ENCODE results near the gene PPIL4. TPM values are rescaled to one million over a fixed set of nuclear protein-coding genes. Genes with fewer than 3 reads are reported as not detected.

PPIL4 gene
- total RNA-seq, 2 experiments from 2014 or later: 51.8 to 53.5 TPM

DNA sequence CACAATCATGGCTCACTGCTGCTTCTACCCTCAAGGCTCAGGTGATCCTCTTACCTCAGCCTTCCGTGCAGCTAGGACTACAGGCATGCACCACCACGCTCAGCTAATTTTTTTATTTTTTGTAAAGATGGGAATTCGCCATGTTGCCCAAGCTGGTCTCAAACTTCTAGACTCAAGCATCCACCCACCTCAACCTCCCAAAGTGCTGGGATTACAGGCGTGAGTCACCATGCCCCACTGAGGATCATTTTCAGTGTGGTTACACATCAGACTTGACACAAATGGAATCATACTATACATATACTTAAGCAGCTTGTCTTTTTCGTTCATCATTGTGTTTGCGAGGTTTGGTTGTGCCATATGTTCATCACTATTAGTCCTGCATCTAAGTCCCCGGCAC lies 87.6 kb downstream of the PPIL4 start:
- TF ChIP-seq, protein P1, sequence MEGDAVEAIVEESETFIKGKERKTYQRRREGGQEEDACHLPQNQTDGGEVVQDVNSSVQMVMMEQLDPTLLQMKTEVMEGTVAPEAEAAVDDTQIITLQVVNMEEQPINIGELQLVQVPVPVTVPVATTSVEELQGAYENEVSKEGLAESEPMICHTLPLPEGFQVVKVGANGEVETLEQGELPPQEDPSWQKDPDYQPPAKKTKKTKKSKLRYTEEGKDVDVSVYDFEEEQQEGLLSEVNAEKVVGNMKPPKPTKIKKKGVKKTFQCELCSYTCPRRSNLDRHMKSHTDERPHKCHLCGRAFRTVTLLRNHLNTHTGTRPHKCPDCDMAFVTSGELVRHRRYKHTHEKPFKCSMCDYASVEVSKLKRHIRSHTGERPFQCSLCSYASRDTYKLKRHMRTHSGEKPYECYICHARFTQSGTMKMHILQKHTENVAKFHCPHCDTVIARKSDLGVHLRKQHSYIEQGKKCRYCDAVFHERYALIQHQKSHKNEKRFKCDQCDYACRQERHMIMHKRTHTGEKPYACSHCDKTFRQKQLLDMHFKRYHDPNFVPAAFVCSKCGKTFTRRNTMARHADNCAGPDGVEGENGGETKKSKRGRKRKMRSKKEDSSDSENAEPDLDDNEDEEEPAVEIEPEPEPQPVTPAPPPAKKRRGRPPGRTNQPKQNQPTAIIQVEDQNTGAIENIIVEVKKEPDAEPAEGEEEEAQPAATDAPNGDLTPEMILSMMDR (IDR thresholded peaks at IDR 0.05): no peak
- H3K36me3 Mint-ChIP-seq (ENCODE audit: low read depth): peaks cover 81% of the 10 kb centered on the region
- H3K9me3 Mint-ChIP-seq: no peaks in the 10 kb centered on the region
- peaks cover 6% of the 10 kb centered on the region for H3K4me1 Mint-ChIP-seq (ENCODE audit: low read depth)
- CTCF ChIA-PET: no interaction called here
- peaks cover 86% of the 10 kb centered on the region for H3K36me3 ChIP-seq (ENCODE audit: insufficient read depth, low read length)
- DNase-seq: no peak
- no peak overlapping the region for H3K27ac Mint-ChIP-seq
- H3K4me3 ChIP-seq (ENCODE audit: low read length): no peak overlapping the region
- no peaks in the 10 kb centered on the region for H3K27me3 ChIP-seq (ENCODE audit: control insufficient read depth in 1 of 2, insufficient read depth in 2 of 2, low read length in 2 of 2)
- ATAC-seq (ENCODE audit: poor library complexity): no peak
- no peaks in the 10 kb centered on the region for H3K9me3 ChIP-seq (ENCODE audit: control insufficient read depth in 1 of 2, insufficient read depth in 1 of 2, low read length in 2 of 2)
- H3K27me3 Mint-ChIP-seq: no peaks in the 10 kb centered on the region
- no peak overlapping the region for H3K27ac ChIP-seq (ENCODE audit: low read depth in 1 of 2, low read length in 2 of 2)
- H3K4me3 Mint-ChIP-seq: no peak overlapping the region
- POLR2A ChIA-PET: no interaction called here
- intact Hi-C loops (cut with DNase I, micrococcal nuclease): no loop called here
- H3K4me1 ChIP-seq (ENCODE audit: insufficient read depth, low read length): peaks cover 9% of the 10 kb centered on the region

DNA sequence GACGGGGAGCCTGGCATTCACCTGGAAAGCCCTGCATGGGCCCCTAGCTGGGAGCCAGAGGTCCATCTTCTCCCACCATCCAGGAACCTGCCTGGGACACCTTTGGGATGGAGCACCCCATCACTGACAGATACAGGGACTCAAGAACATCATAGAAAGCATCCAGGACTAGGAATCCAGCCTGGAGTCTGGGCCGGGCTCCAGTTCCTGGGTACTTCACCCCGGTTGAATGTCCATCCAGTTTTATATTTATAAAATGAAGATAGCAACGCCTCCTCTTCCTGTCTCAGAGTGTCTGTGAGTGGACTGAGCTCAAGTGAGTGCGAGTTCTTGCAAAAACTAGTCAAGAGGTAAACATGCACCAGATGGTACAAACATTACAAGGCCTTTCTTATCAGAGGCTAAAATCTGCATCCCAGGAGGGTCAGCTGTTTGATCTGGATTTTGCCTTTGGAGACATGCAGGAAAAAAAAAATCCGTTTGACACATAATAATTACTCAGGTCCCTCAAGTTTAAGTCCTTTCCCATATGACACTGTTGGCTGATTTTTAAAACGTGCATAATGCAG lies 88.4 kb downstream of the PPIL4 start:
- Mint-ChIP-seq H3K4me1 (ENCODE audit: low read depth) (peaks cover 6% of the 10 kb centered on the region), H3K4me3 (no peak overlapping the region), H3K27me3 (no peaks in the 10 kb centered on the region), H3K36me3 (ENCODE audit: low read depth) (peaks cover 73% of the 10 kb centered on the region), H3K9me3 (no peaks in the 10 kb centered on the region), H3K27ac (no peak overlapping the region)
- ATAC-seq (ENCODE audit: poor library complexity): no peak
- Histone ChIP-seq H3K27me3 (ENCODE audit: control insufficient read depth in 1 of 2, insufficient read depth in 2 of 2, low read length in 2 of 2) (no peaks in the 10 kb centered on the region), H3K4me1 (ENCODE audit: insufficient read depth, low read length) (peaks cover 9% of the 10 kb centered on the region), H3K27ac (ENCODE audit: low read depth in 1 of 2, low read length in 2 of 2) (no peak overlapping the region), H3K36me3 (ENCODE audit: insufficient read depth, low read length) (peaks cover 86% of the 10 kb centered on the region), H3K9me3 (ENCODE audit: control insufficient read depth in 1 of 2, insufficient read depth in 1 of 2, low read length in 2 of 2) (no peaks in the 10 kb centered on the region), H3K4me3 (ENCODE audit: low read length) (no peak overlapping the region)
- ChIA-PET POLR2A (no interaction called here), CTCF (no interaction called here)
- TF ChIP-seq, protein P1 (IDR thresholded peaks at IDR 0.05): no peak
- DNase-seq: no peak
- intact Hi-C loops (cut with DNase I, micrococcal nuclease): no loop called here

DNA sequence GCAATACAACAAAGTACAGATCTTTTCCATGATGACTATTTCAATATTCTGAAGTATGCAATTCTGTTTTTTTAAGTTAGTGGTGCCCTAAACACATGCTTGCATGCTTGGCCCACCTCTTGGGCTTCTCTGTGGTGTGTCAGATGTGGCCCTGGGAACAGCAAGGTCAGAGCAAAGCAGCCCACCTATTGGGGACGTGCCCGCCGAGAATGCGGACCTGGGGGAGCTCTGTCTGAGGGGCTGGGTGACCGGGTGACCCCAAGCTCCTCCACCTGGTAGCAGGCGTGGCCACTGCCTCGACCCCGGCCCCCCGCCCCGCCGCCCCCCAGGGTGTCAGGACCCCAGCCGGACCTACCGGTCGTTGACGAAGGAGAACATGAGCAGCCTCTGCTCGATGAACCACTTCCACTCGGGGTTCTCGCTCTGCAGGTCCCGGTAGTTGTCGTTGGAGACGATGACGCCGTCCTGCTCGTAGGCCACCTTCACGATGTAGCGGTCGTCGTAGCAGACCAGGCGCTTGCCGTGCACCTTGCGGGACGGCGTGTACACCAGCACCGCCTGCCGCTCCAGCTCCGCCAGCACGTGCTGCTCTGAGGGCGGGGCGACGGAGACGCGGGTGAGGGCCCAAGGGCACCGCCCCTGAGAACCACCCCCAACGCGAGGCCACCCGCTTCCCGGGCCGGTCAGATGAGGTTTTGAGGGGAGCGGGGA lies 89.4 kb downstream of the PPIL4 start:
- H3K4me3 ChIP-seq (ENCODE audit: low read length): no peak overlapping the region
- H3K27me3 ChIP-seq (ENCODE audit: control insufficient read depth in 1 of 2, insufficient read depth in 2 of 2, low read length in 2 of 2): no peaks in the 10 kb centered on the region
- intact Hi-C loops (cut with DNase I, micrococcal nuclease): no loop called here
- no peak overlapping the region for H3K4me3 Mint-ChIP-seq
- H3K27ac Mint-ChIP-seq: no peak overlapping the region
- no peaks in the 10 kb centered on the region for H3K9me3 Mint-ChIP-seq
- TF ChIP-seq, protein P1 (IDR thresholded peaks at IDR 0.05): no peak
- no peaks in the 10 kb centered on the region for H3K9me3 ChIP-seq (ENCODE audit: control insufficient read depth in 1 of 2, insufficient read depth in 1 of 2, low read length in 2 of 2)
- ChIA-PET CTCF (no interaction called here), POLR2A (no interaction called here)
- H3K36me3 Mint-ChIP-seq (ENCODE audit: low read depth): peaks cover 69% of the 10 kb centered on the region
- DNase-seq (no peak), ATAC-seq (ENCODE audit: poor library complexity) (no peak)
- peaks cover 6% of the 10 kb centered on the region for H3K4me1 Mint-ChIP-seq (ENCODE audit: low read depth)
- no peak overlapping the region for H3K27ac ChIP-seq (ENCODE audit: low read depth in 1 of 2, low read length in 2 of 2)
- H3K27me3 Mint-ChIP-seq: no peaks in the 10 kb centered on the region
- peaks cover 10% of the 10 kb centered on the region for H3K4me1 ChIP-seq (ENCODE audit: insufficient read depth, low read length)
- peaks cover 89% of the 10 kb centered on the region for H3K36me3 ChIP-seq (ENCODE audit: insufficient read depth, low read length)

Measured in CD4-positive, alpha-beta T cell (primary cell).